ENCODE results near the gene LBP.

The LBP gene

GRCh38 chr20:38357653-38358207 lies 11.4 kb downstream of the LBP start:
- TF ChIP-seq CTCF (IDR thresholded peaks at IDR 0.05; ENCODE audit: insufficient read depth, low read length, poor library complexity, severe bottlenecking) (no peak), EZH2phosphoT487 (conservative IDR thresholded peaks at IDR 0.05; ENCODE audit: low read length) (no peak)
- Histone ChIP-seq H3K9me2 (replicated peaks; ENCODE audit: insufficient read depth, low read length) (no peaks in the 10 kb centered on the region), H3F3A (ENCODE audit: insufficient read depth) (no peaks in the 10 kb centered on the region), H2AFZ (ENCODE audit: low read depth, low read length, severe bottlenecking) (no peak overlapping the region), H3K9ac (ENCODE audit: low read length) (no peak overlapping the region), H3K4me3 (ENCODE audit: insufficient read depth, low read length, poor library complexity, severe bottlenecking) (no peak overlapping the region), H3K9me3 (ENCODE audit: insufficient read depth, low read length) (no peaks in the 10 kb centered on the region), H3K27ac (ENCODE audit: low read depth, low read length) (no peak overlapping the region), H3K27me3 (ENCODE audit: low read length) (no peaks in the 10 kb centered on the region), H4K20me1 (ENCODE audit: low read depth, low read length) (no peaks in the 10 kb centered on the region), H3K4me2 (ENCODE audit: low read depth, low read length, poor library complexity, severe bottlenecking) (no peak overlapping the region), H3K79me2 (ENCODE audit: insufficient read depth, low read length) (no peaks in the 10 kb centered on the region), H3K36me3 (ENCODE audit: low read length) (no peaks in the 10 kb centered on the region)

GRCh38 chr20:38358556-38358955 lies 12.3 kb downstream of the LBP start:
- H3K4me2 ChIP-seq (ENCODE audit: low read depth, low read length, poor library complexity, severe bottlenecking) = no peak overlapping the region
- H3K27me3 ChIP-seq (ENCODE audit: low read length) = no peaks in the 10 kb centered on the region
- no peaks in the 10 kb centered on the region for H3K9me2 ChIP-seq (replicated peaks; ENCODE audit: insufficient read depth, low read length)
- H3K27ac ChIP-seq (ENCODE audit: low read depth, low read length) = no peak overlapping the region
- H3K4me3 ChIP-seq (ENCODE audit: insufficient read depth, low read length, poor library complexity, severe bottlenecking) = no peak overlapping the region
- no peaks in the 10 kb centered on the region for H3F3A ChIP-seq (ENCODE audit: insufficient read depth)
- no peak overlapping the region for H3K9ac ChIP-seq (ENCODE audit: low read length)
- H2AFZ ChIP-seq (ENCODE audit: low read depth, low read length, severe bottlenecking) = no peak overlapping the region
- no peak for TF ChIP-seq EZH2phosphoT487 (conservative IDR thresholded peaks at IDR 0.05; ENCODE audit: low read length)
- TF ChIP-seq CTCF (IDR thresholded peaks at IDR 0.05; ENCODE audit: insufficient read depth, low read length, poor library complexity, severe bottlenecking) = no peak
- no peaks in the 10 kb centered on the region for H3K79me2 ChIP-seq (ENCODE audit: insufficient read depth, low read length)
- no peaks in the 10 kb centered on the region for H4K20me1 ChIP-seq (ENCODE audit: low read depth, low read length)
- no peaks in the 10 kb centered on the region for H3K9me3 ChIP-seq (ENCODE audit: insufficient read depth, low read length)
- no peaks in the 10 kb centered on the region for H3K36me3 ChIP-seq (ENCODE audit: low read length)

- Histone ChIP-seq H3F3A (ENCODE audit: insufficient read depth) (no peaks in the 10 kb centered on the region), H3K4me2 (ENCODE audit: low read depth, low read length, poor library complexity, severe bottlenecking) (no peak overlapping the region), H4K20me1 (ENCODE audit: low read depth, low read length) (no peaks in the 10 kb centered on the region), H3K36me3 (ENCODE audit: low read length) (no peaks in the 10 kb centered on the region), H3K9me2 (replicated peaks; ENCODE audit: insufficient read depth, low read length) (no peaks in the 10 kb centered on the region), H3K9ac (ENCODE audit: low read length) (no peak overlapping the region), H3K27me3 (ENCODE audit: low read length) (no peaks in the 10 kb centered on the region), H3K9me3 (ENCODE audit: insufficient read depth, low read length) (no peaks in the 10 kb centered on the region), H2AFZ (ENCODE audit: low read depth, low read length, severe bottlenecking) (no peak overlapping the region), H3K27ac (ENCODE audit: low read depth, low read length) (no peak overlapping the region), H3K79me2 (ENCODE audit: insufficient read depth, low read length) (no peaks in the 10 kb centered on the region), H3K4me3 (ENCODE audit: insufficient read depth, low read length, poor library complexity, severe bottlenecking) (no peak overlapping the region)
- TF ChIP-seq EZH2phosphoT487 (conservative IDR thresholded peaks at IDR 0.05; ENCODE audit: low read length) (no peak), CTCF (IDR thresholded peaks at IDR 0.05; ENCODE audit: insufficient read depth, low read length, poor library complexity, severe bottlenecking) (no peak)
These were observed 16.9 kb downstream of the LBP start for GRCh38 chr20:38363004-38363747.
